NCI-H1436 treated with DMSO at 0.1 percent for 48 hours (cell line): ENCODE data around the gene SMARCD2.
"Not testable (repeated sequence)": the region's sequence is repeated elsewhere in the genome, so short reads cannot be mapped to it uniquely, and the experiment has no call there.

ENCODE experiments used
- DNase-seq: peaks from one replicate; lab custom pipeline; 2025; lab: John Stamatoyannopoulos, UW

The SMARCD2 gene

DNA sequence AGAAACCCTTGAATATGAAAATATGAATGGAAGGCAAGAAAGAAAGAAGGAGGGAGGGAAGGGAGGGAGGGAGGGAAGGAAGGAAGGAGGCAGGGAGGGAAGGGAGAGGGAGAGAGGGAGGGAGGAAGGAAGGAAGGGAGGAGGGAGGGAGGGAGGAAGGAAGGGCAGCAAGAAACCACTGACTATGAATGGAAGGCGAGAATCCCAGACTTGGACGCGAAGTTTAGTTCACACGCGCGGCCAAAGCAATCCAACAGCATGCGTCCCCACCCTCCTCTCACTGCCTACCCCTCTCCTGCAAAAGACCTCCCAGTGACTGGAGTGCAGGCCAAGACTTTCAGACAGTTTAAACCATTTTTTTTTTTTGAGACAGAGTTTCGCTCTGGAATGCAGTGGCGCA lies 7.9 kb upstream of the SMARCD2 start:
- DNase-seq, result no peak

DNA sequence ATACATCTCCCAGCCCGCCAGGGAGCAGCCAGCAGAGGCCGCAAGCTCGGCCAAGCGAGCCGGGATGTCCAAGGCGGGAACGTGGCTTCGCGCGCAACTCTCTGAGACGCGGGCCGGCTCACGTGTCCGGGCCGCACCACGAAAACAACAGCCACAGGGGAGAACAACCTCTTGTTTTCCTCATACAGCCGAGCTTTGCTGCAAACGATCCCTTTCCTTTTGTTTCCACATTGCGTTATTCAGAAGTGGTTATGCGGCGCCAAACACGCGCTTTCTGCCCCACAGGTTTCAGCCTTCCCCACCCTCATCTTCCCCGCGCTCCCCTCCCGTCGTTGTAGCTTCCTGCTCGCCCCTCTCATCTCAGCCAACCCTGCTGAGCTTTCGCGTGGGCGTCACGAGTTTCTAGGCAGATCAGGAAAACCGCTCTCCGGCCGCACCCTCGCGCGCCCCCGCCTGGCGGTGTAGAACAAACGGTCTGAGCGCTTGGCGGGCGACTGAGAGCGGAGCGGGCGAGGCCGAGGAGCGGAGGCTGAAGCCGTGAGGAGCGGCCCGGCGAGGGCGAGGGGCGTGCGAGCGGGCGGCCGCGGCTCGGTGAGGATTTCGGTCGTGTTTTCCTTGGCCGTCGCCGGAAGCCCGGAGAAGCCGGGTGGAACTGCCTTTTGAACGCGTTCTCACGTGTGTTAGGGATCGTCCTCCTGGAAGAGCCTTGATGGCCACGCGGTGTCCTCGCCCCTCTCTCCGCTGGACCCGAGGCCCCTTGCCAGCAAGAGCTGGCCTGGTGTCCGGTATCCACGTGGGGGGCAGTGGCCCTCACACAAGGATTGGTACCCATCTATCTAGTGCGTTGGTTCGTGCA lies 6.6 kb upstream of the SMARCD2 start:
- no peak for DNase-seq

DNA sequence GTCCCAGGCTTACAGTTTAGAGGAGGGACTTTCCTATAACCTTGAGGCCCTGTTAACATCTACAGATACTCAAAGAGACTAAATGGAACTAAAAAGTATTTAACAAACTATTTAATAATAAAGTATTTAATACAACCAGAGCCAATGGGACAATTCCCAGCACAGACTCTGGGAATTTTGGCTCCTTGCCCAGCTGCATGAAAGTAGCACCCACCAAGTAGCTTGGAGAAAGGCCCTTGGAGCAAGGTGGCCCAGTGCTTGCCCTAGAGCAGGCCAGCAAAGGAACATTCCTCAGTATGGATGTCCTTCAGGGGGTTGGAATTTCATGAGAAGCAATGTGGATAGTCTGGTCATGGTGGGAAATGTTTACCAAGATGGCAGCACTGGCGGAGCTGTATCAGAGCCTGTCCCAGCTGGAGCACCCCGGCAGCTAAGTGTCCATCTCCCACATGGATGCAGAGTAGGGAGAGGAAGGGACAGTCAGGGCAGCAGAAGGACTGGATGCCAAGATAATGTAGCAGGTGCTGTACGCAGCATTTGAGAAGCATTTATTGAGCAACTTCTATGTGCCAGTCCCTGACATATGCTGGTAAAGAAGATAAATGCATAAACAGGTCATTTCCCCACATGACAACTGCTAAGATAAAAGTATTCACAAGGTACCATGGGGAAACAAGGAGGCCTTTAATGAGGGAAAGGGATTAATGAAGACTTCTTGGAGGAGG lies 5.2 kb upstream of the SMARCD2 start:
- no peak for DNase-seq

DNA sequence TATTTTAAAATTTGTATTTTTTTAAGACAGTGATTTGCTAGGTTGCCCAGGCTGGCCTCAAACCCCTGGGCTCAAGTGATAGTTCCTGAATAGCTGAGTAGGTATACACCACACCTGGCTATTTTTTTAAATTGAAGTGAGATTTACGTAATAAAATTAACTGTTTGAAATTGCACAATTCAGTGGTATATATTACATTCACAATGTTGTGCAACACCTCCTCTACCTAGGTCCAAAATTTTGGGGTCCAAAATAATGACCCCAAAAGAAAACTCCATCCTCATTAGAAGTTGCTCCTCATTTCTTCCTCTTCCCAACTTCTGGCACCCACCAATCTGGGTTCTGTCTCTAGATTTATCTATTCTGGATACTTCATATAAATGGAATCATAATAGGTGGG lies 3.0 kb upstream of the SMARCD2 start:
- no peak for DNase-seq

DNA sequence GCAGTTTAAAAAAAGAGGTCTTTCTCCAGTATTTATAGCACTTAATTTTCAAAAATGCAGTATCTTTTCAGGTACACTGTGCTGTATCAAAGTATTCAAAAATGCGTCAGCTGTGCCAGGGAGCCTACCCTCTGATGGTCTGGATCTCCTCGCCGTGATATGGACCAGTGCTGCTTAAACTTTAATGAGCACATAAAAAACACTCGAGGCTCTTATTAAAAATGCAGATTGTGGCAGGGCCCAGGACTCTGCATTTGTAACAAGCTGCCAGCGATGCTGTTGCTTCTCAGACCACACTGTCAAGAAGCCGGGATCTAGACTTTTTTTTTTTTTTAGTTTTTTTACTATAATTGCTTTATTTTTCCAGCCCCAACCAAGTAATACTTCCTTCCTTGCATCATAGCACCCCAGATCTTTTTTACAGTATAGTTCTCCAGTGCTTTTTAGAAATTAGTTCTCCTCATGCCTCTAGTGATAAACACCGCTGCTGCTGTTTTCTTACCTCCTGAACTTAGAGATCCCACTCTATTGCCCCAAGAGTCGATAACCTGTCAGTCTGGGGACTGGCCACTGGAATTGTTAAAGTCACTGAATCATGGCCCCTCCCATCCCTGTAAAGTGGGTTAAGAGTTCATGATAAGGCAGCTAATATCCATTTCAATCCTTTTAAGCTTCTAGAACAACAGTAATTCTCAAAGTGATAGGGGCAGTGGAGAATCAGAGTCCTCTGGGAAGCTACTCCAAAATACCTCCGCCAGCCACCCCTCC lies 1.6 kb upstream of the SMARCD2 start:
- no peak for DNase-seq

DNA sequence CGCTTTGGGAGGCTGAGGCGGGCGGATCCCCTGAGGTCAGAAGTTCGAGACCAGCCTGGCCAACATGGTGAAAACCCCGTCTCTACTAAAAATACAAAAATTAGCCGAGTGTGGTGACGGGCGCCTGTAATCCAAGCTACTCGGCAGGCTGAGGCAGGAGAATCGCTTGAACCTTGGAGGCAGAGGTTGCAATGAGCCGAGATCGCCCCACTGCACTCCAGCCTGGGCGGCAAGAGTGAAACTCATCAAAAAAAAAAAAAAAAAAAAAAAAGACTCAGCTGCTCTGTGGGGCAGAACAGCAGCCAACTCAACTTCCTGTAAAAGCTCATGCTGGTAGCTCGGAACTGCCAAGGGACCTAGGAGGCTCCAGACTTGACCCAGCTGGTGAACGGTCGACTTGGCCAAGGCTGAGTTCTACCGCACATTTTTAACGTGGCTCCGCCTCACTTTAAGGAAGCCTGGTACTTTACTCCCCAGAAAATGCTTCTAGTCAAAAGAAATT lies 953 bp upstream of the SMARCD2 start:
- not testable (repeated sequence) for DNase-seq

DNA sequence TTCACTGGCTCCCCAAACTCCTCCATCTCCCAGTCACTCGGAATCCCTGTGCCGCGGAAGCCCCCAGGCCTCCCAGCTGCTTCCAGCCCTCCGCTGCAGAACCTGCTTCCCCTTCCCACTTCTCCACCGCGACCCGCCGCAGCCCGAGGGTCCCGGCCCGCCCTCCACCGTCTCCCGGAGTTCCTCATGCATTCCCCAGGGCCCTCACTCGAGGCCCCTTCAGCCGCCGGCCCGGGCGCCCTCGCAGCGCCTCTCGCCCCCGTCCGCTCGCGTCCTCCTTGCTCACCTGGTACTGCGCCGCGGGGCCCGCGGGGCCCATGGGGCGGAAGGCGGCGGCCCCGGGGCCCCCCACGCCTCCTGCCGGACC lies 329 bp downstream of the SMARCD2 start:
- no peak for DNase-seq

DNA sequence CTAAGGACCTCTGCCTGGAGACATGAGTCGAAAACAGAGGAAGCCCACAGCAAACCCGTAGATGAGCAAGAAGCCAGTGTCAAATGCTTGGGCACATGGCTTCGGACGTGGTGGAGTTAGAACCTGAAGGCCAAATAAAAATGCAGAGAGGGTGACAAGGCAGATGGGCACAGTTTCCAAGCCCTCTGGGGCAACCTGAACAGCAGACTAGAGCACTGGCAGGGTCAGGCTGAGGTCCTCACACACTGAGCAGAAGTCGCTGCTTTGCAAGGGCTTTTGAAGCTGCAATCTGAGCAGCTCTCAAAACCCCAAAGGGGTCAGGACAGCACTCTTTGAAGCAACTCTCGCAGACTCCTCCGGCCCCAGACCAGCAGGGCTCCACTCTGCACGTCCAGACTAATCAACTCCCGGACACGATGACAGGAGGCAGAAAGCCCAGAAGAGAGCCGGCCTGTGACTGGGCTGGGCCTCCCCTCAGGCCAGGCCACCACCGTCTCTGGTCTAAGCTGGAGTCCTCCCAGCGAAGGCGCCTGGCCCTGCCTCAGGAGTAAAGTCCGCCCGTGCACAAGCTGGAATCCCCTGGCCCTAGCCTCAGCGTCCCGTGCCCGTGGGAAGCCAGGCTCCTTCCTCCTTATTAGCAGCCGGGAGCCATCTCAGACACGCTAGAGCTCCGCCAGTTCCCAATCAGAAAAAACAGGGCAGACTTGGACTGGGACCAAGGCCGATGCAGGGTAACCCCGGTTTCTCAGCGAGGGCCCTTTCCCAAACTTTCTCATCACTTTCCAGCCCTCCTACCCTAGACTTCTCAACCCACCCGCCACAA lies 924 bp downstream of the SMARCD2 start:
- no peak for DNase-seq

DNA sequence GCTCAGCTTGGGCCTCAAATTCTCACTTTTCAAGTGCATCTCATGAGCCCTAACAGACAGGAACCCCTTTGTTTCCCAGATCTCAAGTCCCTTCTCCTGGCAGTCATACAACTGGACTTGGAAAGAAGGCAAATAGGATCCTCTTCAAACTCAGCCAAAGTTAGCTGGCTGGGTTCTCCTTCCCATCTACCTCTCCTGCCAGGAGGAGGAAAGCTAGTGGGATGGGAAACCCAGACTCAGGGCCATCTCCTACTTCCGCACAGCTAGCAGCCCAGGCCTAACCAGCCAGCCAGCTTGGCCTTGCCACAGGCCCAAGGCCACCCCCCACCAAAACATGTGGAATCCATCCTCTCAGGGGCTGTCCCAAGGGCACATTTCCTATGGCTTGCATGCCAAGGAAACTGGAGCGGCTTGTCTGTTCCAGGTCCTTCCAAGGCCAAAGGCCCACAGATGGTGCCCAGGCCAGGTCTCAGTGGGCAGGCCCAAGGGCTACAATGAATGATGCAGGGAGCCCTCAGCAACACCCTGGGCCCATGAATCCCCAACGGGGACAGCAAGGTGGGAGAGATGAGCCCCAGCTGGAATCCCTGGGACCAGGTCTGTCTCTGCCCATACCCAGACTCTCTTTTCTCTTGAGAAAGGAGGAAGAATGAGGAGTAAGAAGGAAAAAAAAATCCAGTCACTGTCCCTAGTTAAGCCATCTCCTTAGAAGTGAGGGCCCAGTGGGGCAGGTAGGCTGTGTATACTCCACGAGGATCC lies 1.7 kb downstream of the SMARCD2 start:
- DNase-seq, result no peak

DNA sequence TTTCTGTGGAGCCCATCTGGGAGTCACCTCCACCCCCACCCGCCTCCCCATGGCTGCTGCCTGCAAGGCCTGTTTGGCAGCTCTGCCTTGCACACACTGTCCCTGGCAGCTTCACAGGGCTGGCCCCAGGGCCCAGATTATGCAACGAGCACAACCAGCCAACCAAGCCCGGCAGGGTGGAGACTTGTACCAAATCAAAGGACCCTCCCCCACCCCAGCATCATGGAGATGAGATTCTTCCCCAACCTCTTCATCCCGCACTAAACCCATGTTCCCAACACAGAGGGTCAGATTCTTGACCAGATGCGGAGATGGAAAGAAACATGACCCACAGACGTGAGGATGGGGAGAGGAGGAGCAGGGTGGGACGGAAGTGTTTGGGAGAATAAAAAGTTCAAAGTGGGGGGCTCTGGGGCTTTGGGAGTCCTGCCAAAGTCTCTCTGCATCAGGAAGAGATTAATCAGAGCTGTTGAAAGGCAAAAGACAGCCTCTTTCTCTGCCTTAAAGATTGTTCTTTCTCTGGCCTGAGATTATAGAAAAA lies 3.8 kb downstream of the SMARCD2 start:
- DNase-seq, result no peak

DNA sequence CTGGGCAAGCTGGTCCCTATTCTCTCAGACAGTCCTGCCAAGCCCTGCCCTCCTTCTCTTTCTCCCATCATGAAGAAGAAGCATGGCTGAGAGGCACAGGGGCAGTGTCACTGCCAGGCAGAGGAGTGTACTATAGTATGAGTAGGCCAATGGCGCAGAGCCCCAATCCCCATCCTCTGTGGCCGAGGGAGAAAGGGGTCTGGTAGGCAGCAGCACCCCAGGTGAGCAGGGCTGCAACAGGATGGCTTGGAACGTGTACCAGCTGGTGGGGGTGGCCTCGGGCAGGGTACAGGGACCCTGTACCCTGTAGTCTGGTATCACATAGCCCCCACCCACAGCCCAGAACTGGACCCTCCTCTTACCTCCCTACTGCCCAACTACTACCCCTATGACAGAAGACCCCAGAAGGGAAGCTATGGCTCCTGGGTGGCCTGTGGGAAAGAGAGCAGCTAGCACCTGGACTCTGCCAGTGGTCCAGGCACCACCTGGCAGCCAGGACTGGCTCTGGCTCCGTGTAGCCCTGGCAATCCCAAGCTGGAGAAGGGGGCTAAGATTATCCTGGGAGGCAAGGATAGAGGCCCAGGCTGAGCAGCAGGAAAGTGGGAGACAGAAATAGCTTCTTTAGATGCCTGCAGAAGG lies 4.4 kb downstream of the SMARCD2 start:
- no peak for DNase-seq

DNA sequence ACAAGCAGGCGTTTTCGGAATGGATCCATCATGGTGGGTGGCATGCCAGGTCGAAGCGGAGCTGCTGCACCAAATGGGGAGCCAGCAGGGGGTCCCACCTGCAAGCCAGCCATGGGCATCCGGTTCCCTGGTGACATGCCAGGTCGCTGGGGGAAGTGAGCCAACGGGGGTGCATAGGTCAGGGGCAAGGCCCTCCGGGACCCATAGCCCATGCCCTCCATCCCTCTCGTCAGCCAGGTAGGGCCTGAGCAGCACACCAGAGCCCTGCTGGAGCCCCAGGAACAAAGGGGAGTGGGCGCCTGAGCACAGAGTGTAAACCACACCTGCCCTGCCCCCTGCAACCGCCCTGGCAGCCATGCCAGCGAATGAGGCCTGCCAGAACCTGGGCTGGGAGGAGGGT lies 5.0 kb downstream of the SMARCD2 start:
- no peak for DNase-seq

DNA sequence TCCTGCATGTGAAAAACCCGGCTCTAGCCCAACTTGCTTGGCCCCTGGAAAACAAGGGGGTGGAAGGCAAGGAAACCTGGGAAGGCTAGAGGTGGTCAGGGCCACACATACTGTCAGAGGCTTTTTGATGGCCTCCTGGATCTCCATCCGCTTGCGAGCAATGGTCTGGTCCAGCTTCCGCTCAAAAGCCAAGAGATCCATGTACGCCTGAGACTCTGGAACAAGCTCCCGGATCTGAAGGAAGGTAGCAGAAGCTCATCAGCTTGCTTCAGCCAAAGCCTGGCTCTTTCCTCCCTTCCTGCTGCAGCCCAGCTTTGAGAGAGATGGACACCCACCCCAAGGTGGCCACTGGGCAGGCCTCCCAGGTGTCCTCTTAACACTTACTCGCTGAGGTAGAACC lies 5.7 kb downstream of the SMARCD2 start:
- no peak for DNase-seq

DNA sequence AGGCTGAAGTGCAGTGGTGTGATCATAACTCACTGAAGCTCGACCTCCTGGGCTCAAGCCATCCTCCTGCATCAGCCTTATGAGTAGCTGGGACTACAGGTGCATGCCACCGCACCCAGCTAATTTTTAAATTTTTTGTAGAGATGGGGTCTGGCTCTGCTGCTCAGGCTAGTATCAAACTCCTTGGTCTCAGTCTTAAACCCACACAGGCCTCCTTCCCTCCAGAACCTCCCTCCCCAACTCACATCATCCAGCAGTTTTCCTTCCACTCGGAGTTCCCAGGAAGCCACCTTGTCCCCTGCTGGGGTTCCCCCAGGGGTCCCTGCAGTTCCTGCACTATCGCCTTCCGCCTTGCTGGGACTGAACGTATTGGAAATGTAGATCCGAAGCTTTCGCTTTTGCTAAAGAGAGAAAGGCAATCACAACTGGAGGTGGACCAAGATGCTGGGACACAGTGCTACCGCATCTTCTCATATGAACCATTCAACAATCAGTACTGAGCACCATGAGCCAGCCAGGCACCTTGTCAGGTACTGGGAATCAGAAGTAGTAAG lies 7.2 kb downstream of the SMARCD2 start:
- DNase-seq, result no peak

DNA sequence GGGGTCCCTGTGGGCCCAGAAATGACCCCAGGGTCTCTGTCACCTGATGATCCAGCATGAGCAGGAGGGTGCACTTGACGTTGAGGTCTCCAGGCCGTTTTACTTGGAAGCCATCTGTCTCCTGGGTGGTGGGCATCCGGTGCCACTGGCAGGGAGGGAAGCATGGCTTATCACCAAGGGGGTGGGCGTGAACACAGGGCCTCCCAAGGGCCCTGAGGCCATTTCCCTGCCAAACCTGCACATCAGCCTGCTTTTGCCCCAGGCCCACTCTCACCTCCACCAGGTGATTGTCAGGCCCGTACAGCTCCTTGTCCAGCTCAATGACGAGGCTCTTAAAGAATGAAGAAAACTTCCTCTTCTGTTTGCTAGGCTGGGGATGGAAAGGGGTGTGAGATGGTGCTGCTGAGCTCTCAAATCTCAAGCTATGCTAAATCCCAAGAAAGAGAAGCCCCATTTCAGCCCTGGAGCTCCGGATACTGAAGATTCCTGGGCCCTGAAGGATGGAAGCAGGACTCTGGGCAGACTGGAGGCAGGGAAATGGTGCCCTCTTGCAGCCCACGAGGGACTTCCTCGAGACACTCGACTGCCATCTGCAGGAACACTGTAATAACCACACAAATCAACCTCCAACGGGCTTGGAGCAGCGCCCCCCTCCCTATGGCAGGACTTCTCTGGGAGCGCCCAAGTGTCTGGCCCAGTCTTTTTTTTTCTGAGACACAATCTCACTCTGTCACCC lies 7.9 kb downstream of the SMARCD2 start:
- DNase-seq, result no peak

DNA sequence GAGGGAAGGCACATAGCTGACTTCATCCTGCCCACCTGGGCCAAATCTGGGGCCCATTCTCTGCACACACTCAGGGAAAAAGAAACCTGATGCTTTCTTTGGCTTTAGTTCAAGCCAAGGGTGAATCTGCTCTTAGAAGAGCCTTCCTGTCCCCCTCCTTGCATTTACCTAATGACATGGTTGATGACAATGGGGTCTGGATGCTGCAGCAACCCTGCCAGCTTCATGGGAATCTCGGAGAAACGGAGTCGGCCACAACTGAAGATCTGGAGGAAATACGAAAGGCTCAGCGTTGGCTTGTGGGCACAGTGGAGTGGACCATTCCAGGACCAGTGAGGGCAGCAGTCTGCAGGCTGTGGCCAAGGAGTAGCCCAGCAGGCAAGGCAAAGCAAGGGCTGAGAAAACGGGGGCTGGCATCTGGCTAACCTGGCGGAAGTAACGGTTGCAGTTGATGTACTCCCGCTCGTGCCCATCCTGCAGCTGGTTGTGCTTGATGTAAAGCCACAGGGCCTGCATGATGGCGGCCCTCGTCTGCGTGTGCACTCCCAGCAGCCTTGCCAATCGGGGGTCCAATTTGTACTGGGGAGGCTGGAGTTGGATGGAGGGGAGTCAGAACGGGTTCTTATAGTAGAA lies 8.6 kb downstream of the SMARCD2 start:
- no peak for DNase-seq

DNA sequence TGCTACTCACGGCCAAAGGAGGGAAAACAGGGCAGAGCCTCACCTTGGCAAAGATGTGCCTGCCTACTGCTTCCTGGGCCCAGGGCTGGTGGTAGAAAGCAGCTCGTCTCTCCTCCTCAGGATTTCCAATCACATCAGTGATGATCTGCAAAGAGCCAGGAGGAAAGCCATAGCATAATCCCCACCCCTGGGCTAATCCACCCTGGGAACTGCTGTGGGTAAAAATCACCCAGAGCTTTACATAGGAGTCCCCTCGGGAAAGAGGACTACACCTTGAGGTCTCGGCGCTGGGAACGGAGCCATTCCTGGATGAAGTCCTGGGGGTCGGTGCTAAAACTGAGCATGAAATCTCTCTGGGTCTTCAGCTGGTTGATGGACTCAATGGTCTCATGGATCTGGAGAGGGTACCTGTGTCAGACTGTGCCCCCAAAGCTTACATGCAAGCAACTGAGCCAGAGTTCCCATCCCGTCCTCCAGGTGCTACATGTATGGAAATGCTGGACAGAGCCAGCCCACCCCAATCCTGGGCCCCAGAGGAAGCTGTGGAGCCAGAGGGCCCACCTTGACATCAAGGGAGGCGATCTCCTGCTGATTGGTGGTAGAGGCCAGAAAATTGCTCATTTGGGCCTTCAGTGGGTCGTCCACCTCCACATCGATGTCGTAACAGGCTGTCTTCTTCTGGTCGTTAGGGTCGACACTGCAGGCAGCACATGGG lies 9.3 kb downstream of the SMARCD2 start:
- DNase-seq, result no peak

DNA sequence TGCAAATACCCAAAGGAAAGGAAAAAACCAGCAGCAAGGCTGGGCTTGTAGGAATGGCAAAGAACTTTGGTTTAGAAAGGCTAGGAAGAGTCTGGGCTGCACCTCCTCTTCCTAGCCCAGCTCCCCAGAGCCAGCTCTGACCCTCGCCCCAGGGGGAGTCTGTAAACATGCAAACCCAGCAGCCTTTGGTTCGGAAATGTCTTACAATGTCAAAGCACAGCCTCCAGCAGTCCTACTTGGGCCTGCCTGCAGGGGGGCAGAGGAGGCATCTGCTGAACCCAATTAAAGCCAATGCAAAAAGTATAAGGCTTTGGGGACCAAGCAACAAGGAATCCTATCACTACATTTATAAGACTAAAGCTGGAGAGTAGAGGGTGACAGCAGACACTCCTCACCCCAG lies 10.0 kb downstream of the SMARCD2 start:
- no peak for DNase-seq
